HEK293T (cell line): ENCODE data around the gene CACNA1S.

ENCODE experiments used
- ARNT ChIP-seq: fragments of 450-650 bp; IDR thresholded peaks from 2 replicates; pipeline ENCODE4 v1.6.1; 2017; ENCODE audit warnings: mild to moderate bottlenecking
- BHLHE40 ChIP-seq: fragments of 450-650 bp; IDR thresholded peaks from 2 replicates; pipeline ENCODE4 v1.6.1; 2016; ENCODE audit warnings: mild to moderate bottlenecking, moderate library complexity, borderline replicate concordance
- ELF4 ChIP-seq: fragments of 450-650 bp; IDR thresholded peaks from 2 replicates; pipeline ENCODE4 v1.6.1; 2017; ENCODE audit warnings: antibody characterized with exemption
- FOXK2 ChIP-seq: fragments of 450-650 bp; IDR thresholded peaks from 2 replicates; pipeline ENCODE4 v1.6.1; 2016; ENCODE audit warnings: mild to moderate bottlenecking
- FOXM1 ChIP-seq: fragments of 450-650 bp; IDR thresholded peaks from 2 replicates; pipeline ENCODE4 v1.6.1; 2017; ENCODE audit warnings: mild to moderate bottlenecking, borderline replicate concordance
- HDGF ChIP-seq: fragments of 450-650 bp; IDR thresholded peaks from 2 replicates; pipeline ENCODE4 v1.6.1; 2017; ENCODE audit warnings: antibody characterized with exemption, borderline replicate concordance
- L3MBTL2 ChIP-seq: fragments of 450-650 bp; conservative IDR thresholded peaks from 2 replicates; pipeline ENCODE4 v1.6.1; 2016; ENCODE audit warnings: mild to moderate bottlenecking
- LEF1 ChIP-seq: fragments of 450-650 bp; IDR thresholded peaks from 2 replicates; pipeline ENCODE4 v1.6.1; 2017; ENCODE audit warnings: mild to moderate bottlenecking, borderline replicate concordance
- NFRKB ChIP-seq: fragments of 450-650 bp; IDR thresholded peaks from 2 replicates; pipeline ENCODE4 v1.6.1; 2016; ENCODE audit warnings: mild to moderate bottlenecking, moderate library complexity
- SP1 ChIP-seq: fragments of 450-650 bp; IDR thresholded peaks from 2 replicates; pipeline ENCODE4 v1.6.1; 2017
- TARDBP ChIP-seq: fragments of 450-650 bp; IDR thresholded peaks from 2 replicates; pipeline ENCODE4 v1.6.1; 2016
- ZNF384 ChIP-seq: fragments of 450-650 bp; IDR thresholded peaks from 2 replicates; pipeline ENCODE4 v1.6.1; 2016

- no peak for TF ChIP-seq LEF1
- no peak for TF ChIP-seq HDGF
- no peak for TF ChIP-seq BHLHE40
- no peak for TF ChIP-seq SP1
- TF ChIP-seq FOXK2: no peak
- no peak for TF ChIP-seq FOXM1
- no peak for TF ChIP-seq ARNT
- no peak for TF ChIP-seq L3MBTL2
- no peak for TF ChIP-seq TARDBP
- no peak for TF ChIP-seq ELF4
- no peak for TF ChIP-seq NFRKB
- TF ChIP-seq ZNF384: no peak
Measured at GRCh38 chr1:201022493-201022819, 89.8 kb downstream of the CACNA1S start.
